NB4 (cell line): ENCODE measurements around the gene LRRC2.

ENCODE experiments used
- MYC ChIP-seq: IDR thresholded peaks from 2 replicates; pipeline ENCODE4 v1.6.1; 2011; ENCODE audit warnings: low read depth, low read length
- POLR2A ChIP-seq: IDR thresholded peaks from 2 replicates; pipeline ENCODE4 v1.6.1; 2011; ENCODE audit warnings: mild to moderate bottlenecking; ENCODE audit not compliant: insufficient read length; ENCODE audit errors: extremely low read depth
- TF ChIP-seq, protein P1 (sequence below): IDR thresholded peaks from one replicate; pipeline ENCODE4 v1.5.1; 2012; ENCODE audit warnings: low read depth, low read length
- TF ChIP-seq, protein P2 (sequence below): IDR thresholded peaks from 2 replicates; pipeline ENCODE4 v1.6.1; 2011; ENCODE audit warnings: low read depth, low read length

- TF ChIP-seq, protein P1, sequence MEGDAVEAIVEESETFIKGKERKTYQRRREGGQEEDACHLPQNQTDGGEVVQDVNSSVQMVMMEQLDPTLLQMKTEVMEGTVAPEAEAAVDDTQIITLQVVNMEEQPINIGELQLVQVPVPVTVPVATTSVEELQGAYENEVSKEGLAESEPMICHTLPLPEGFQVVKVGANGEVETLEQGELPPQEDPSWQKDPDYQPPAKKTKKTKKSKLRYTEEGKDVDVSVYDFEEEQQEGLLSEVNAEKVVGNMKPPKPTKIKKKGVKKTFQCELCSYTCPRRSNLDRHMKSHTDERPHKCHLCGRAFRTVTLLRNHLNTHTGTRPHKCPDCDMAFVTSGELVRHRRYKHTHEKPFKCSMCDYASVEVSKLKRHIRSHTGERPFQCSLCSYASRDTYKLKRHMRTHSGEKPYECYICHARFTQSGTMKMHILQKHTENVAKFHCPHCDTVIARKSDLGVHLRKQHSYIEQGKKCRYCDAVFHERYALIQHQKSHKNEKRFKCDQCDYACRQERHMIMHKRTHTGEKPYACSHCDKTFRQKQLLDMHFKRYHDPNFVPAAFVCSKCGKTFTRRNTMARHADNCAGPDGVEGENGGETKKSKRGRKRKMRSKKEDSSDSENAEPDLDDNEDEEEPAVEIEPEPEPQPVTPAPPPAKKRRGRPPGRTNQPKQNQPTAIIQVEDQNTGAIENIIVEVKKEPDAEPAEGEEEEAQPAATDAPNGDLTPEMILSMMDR: no peak
- TF ChIP-seq POLR2A: no peak
- TF ChIP-seq, protein P2, sequence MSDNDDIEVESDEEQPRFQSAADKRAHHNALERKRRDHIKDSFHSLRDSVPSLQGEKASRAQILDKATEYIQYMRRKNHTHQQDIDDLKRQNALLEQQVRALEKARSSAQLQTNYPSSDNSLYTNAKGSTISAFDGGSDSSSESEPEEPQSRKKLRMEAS: no peak
- no peak for TF ChIP-seq MYC
These were observed 38.0 kb upstream of the LRRC2 start for GRCh38 chr3:46604127-46604526.
